HepG2 (cell line): Measurements from ENCODE around the gene EXOSC9. TPM values are rescaled to one million over a fixed set of nuclear protein-coding genes. Genes with fewer than 3 reads are reported as not detected.

Source experiments
- ATAC-seq: fragments of 200-7000 bp; cut with Tn5 transposase; 3 replicates; pipeline ENCODE4 v1.9.1; 2020; ENCODE audit warnings: mild to moderate bottlenecking, moderate library complexity
- BruUV-seq: library from RNA; stranded (reverse); fragments of 400-500 nt; replicated peaks from 2 replicates; lab custom pipeline; 2021; lab: Mats Ljungman, UMichigan
- CTCF ChIA-PET: fragments of 300-600 bp; formaldehyde crosslinking; extraction: SDS; loops from one replicate; lab custom pipeline; 2021; ENCODE audit warnings: low total read pairs, inconsistent platforms, low intra/inter-chr PET ratio; lab: Yijun Ruan, JAX
- POLR2A ChIA-PET: fragments of 350-600 bp; sonication (Branson Sonifier 250); formaldehyde crosslinking; loops from one replicate; lab custom pipeline; 2020; ENCODE audit warnings: antibody characterized with exemption, inconsistent platforms; lab: Yijun Ruan, JAX
- DNase-seq: peaks from one replicate; pipeline ENCODE4 v3.0.0-alpha.2; 2015; ENCODE audit warnings: low spot score
- FAIRE-seq: peaks from 3 replicates; lab custom pipeline; 2011; peaks lifted over from hg19 to GRCh38; lab: Jason Lieb, UNC
- H2AFZ ChIP-seq: one replicate; pipeline ENCODE4 v1.6.1; 2011; ENCODE audit warnings: low read length, inconsistent platforms
- H3K27ac ChIP-seq: fragments of 300-600 bp; 3 replicates; pipeline ENCODE4 v1.8.0; 2011; ENCODE audit warnings: mixed run types, mild to moderate bottlenecking, mixed read lengths, low read length, inconsistent platforms; ENCODE audit not compliant: insufficient read depth; ENCODE audit errors: extremely low read length
- H3K27me3 ChIP-seq, 2 experiments: fragments of 200-600 bp in 1 of 2; 2 replicates in 1 of 2; 3 replicates in 1 of 2; pipeline versions ENCODE4 v1.6.0 to v1.8.0; 2011; ENCODE audit warnings: low read length in 2 of 2, mild to moderate bottlenecking in 2 of 2, moderate library complexity in 2 of 2, inconsistent platforms in 1 of 2; ENCODE audit not compliant: insufficient read depth in 2 of 2, control insufficient read depth in 1 of 2
- H3K36me3 ChIP-seq, 2 experiments: fragments of 200-600 bp in 1 of 2; replicated peaks in 1 of 2; 2 replicates in 1 of 2; 3 replicates in 1 of 2; pipeline versions ENCODE4 v1.5.1 to v1.8.0; 2011; ENCODE audit warnings: low read length in 2 of 2, inconsistent platforms in 1 of 2; ENCODE audit not compliant: insufficient read depth in 2 of 2, control insufficient read depth in 1 of 2
- H3K4me1 ChIP-seq: 2 replicates; pipeline ENCODE4 v1.5.1; 2012; ENCODE audit warnings: low read length, inconsistent platforms; ENCODE audit not compliant: insufficient read depth
- H3K4me2 ChIP-seq: 2 replicates; pipeline ENCODE4 v1.6.0; 2011; ENCODE audit warnings: low read depth, low read length, inconsistent platforms
- H3K4me3 ChIP-seq, 3 experiments: fragments of 200-600 bp in 1 of 3; sonication (generic), shearing (Covaris generic) in 1 of 3; replicated peaks in 1 of 3; 2 replicates each; pipeline ENCODE4 v1.5.1; 2011 to 2016; ENCODE audit warnings: low read length in 3 of 3, inconsistent platforms in 2 of 3, low read depth in 2 of 3, mild to moderate bottlenecking in 2 of 3, control low read depth in 1 of 3, mixed read lengths in 1 of 3; ENCODE audit not compliant: insufficient read depth in 1 of 3
- H3K79me2 ChIP-seq: one replicate; pipeline ENCODE4 v1.6.1; 2011; ENCODE audit warnings: low read length, inconsistent platforms; ENCODE audit not compliant: insufficient read depth
- H3K9ac ChIP-seq: 2 replicates; pipeline ENCODE4 v1.6.0; 2011; ENCODE audit warnings: mild to moderate bottlenecking, low read depth, low read length, inconsistent platforms; ENCODE audit not compliant: insufficient read depth
- H3K9me3 ChIP-seq: 2 replicates; pipeline ENCODE4 v1.5.1; 2012; ENCODE audit warnings: mild to moderate bottlenecking, low read length
- H4K20me1 ChIP-seq: 2 replicates; pipeline ENCODE4 v1.6.0; 2011; ENCODE audit warnings: inconsistent platforms, mild to moderate bottlenecking, low read length, moderate library complexity; ENCODE audit not compliant: insufficient read depth
- AKNA ChIP-seq: sonication (generic); formaldehyde crosslinking; IDR thresholded peaks from 2 replicates; pipeline ENCODE4 v1.4.0; 2020; ENCODE audit warnings: missing genetic modification reagents, borderline replicate concordance
- ETS1 ChIP-seq: sonication (generic); formaldehyde crosslinking; IDR thresholded peaks from 2 replicates; pipeline ENCODE4 v1.4.0; 2020; ENCODE audit warnings: missing genetic modification reagents
- LCORL ChIP-seq, 2 experiments: fragments of 450-650 bp in 1 of 2; sonication (generic) in 1 of 2; formaldehyde crosslinking in 1 of 2; IDR thresholded peaks; 2 replicates each; pipeline versions ENCODE4 v1.5.0 to v1.6.1; 2017 to 2020; ENCODE audit warnings: antibody characterized with exemption in 1 of 2, missing genetic modification reagents in 1 of 2
- MAX ChIP-seq: IDR thresholded peaks from 2 replicates; pipeline ENCODE4 v1.6.1; 2012; ENCODE audit warnings: inconsistent platforms
- MIER2 ChIP-seq: IDR thresholded peaks from 2 replicates; pipeline ENCODE4 v1.6.1; 2016; ENCODE audit warnings: missing biosample characterization, missing genetic modification reagents
- NCOA2 ChIP-seq: sonication (generic); formaldehyde crosslinking; IDR thresholded peaks from 2 replicates; pipeline ENCODE4 v1.8.0; 2022; ENCODE audit warnings: inconsistent platforms
- NR2F1 ChIP-seq, 2 experiments: fragments of 450-650 bp in 1 of 2; formaldehyde crosslinking in 1 of 2; IDR thresholded peaks; 2 replicates each; pipeline versions ENCODE4 v1.5.0 to v1.6.1; 2016 to 2020; ENCODE audit warnings: mild to moderate bottlenecking in 1 of 2, missing compliant biosample characterization in 1 of 2, missing genetic modification reagents in 1 of 2, moderate library complexity in 1 of 2
- SATB2 ChIP-seq: sonication (generic); formaldehyde crosslinking; IDR thresholded peaks from 2 replicates; pipeline ENCODE4 v1.5.0; 2020; ENCODE audit warnings: missing genetic modification reagents
- SETDB1 ChIP-seq: sonication (generic); formaldehyde crosslinking; IDR thresholded peaks from 2 replicates; pipeline ENCODE4 v1.5.1; 2020; ENCODE audit warnings: missing genetic modification reagents, mild to moderate bottlenecking, borderline replicate concordance
- YY1 ChIP-seq: IDR thresholded peaks from 2 replicates; pipeline ENCODE4 v1.6.1; 2011; ENCODE audit warnings: low read length, low read depth, moderate library complexity, mild to moderate bottlenecking; ENCODE audit not compliant: insufficient read depth, insufficient replicate concordance
- ZBTB3 ChIP-seq: sonication (generic); formaldehyde crosslinking; IDR thresholded peaks from 2 replicates; pipeline ENCODE4 v1.4.0; 2020; ENCODE audit warnings: low read depth, mild to moderate bottlenecking, moderate library complexity, missing genetic modification reagents, borderline replicate concordance
- ZNF24 ChIP-seq: fragments of 450-650 bp; IDR thresholded peaks from 2 replicates; pipeline ENCODE4 v1.6.1; 2017; ENCODE audit warnings: antibody characterized with exemption, mild to moderate bottlenecking
- ZNF383 ChIP-seq: sonication (generic); formaldehyde crosslinking; IDR thresholded peaks from 2 replicates; pipeline ENCODE4 v1.4.0; 2020; ENCODE audit warnings: missing genetic modification reagents, mild to moderate bottlenecking, borderline replicate concordance
- ZNF589 ChIP-seq: sonication (generic); formaldehyde crosslinking; conservative IDR thresholded peaks from 2 replicates; pipeline ENCODE4 v1.8.0; 2022; ENCODE audit warnings: mild to moderate bottlenecking, moderate library complexity, missing genetic modification reagents
- ZNF674 ChIP-seq: sonication (generic); formaldehyde crosslinking; IDR thresholded peaks from 2 replicates; pipeline ENCODE4 v1.5.0; 2020; ENCODE audit warnings: low read depth, mild to moderate bottlenecking, missing genetic modification reagents
- WGBS: methylation state at CpG from one replicate; pipeline ENCODE4 v1.1.6; 2017; ENCODE audit warnings: low lambda C conversion rate; 5-methylcytosine and 5-hydroxymethylcytosine counted together
- in situ Hi-C: cut with HindIII; loops from 2 replicates; pipeline ENCODE4 v1.10.0; 2017; ENCODE audit warnings: low pct_unique_long_range_greater_than_20kb; ENCODE audit not compliant: extremely low pct_ligation_motif_present
- intact Hi-C: fragments of 100-400 bp; cut with micrococcal nuclease; formaldehyde crosslinking; loops from one replicate; pipeline ENCODE4 v1.10.0; 2022; ENCODE audit not compliant: unreplicated experiment
- polyA plus RNA-seq, 8 experiments: library from polyadenylated mRNA; depleted of rRNA in 3 of 8; stranded (reverse) in 7 of 8; unstranded in 1 of 8; fragments of >200 nt; fragmentation: Illumina TruSeq in 4 of 8; extraction: Trizol in 4 of 8; gene quantifications; 2 replicates each; pipeline versions ENCODE4 v1.2.1 to v1.2.3, GENCODE V29; 2011 to 2016; ENCODE audit warnings: low read depth in 4 of 8, missing spikeins in 1 of 8, mixed read lengths in 1 of 8; ENCODE audit not compliant: insufficient read depth in 1 of 8
- total RNA-seq, 5 experiments: library from RNA; depleted of rRNA; stranded (reverse); fragments of >200 nt; fragmentation: Illumina TruSeq; extraction: Trizol; gene quantifications; 2 replicates each; pipeline ENCODE4 v1.2.3, GENCODE V29; 2016; ENCODE audit warnings: low read depth in 1 of 5

Gene EXOSC9
- total and polyA plus RNA-seq, 2 of the 13 experiments (the other 11 are each of a cell fraction or from before 2014, with no cell fraction given) = 26.0 to 48.0 TPM

- TF ChIP-seq NCOA2 (CRISPR knock-in tag) (no peak), SATB2 (no peak), MIER2 (CRISPR knock-in tag) (no peak), ZBTB3 (CRISPR knock-in tag) (no peak), ZNF589 (no peak), MAX (no peak), LCORL (IDR thresholded peaks at IDR 0.05) (no peak), LCORL (CRISPR knock-in tag; IDR thresholded peaks at IDR 0.05) (no peak), SETDB1 (no peak), ETS1 (CRISPR knock-in tag) (no peak), YY1 (no peak)
Measured at GRCh38 chr4:121824950-121825349, 23.8 kb downstream of the EXOSC9 start (continued).

- ATAC-seq (no peak), DNase-seq (no peak)
- no peak overlapping the region for H3K4me2 ChIP-seq
- ChIA-PET POLR2A (no interaction called here), CTCF (no interaction called here)
- H2AFZ ChIP-seq = no peak overlapping the region
- no peaks in the 10 kb centered on the region for H3K9me3 ChIP-seq
- peaks cover 5% of the 10 kb centered on the region for H3K79me2 ChIP-seq
- no peaks in the 10 kb centered on the region; a peak in 1 of 5 replicates for H3K36me3 ChIP-seq
- H3K27ac ChIP-seq = no peak overlapping the region
- H3K4me1 ChIP-seq = no peaks in the 10 kb centered on the region
- intact Hi-C loops = no loop called here
- no peak overlapping the region for H3K9ac ChIP-seq
- no peaks in the 10 kb centered on the region; a peak in 2 of 5 replicates for H3K27me3 ChIP-seq
- no peaks in the 10 kb centered on the region for H4K20me1 ChIP-seq
- no peak for TF ChIP-seq ZNF383
- no peak for TF ChIP-seq NR2F1 (CRISPR knock-in tag; IDR thresholded peaks at IDR 0.05)
- TF ChIP-seq AKNA (CRISPR knock-in tag) = no peak
- no peak for TF ChIP-seq ZNF24
- no peak for TF ChIP-seq ZNF674 (CRISPR knock-in tag)
- TF ChIP-seq, all 625 proteins: peak for 0
- BruUV-seq = no TSS peak
- in situ Hi-C loops = no loop called here
- FAIRE-seq = no peak
- WGBS = 95% methylated on average over 1 of the region's 1 CpG
- H3K4me3 ChIP-seq = no peak overlapping the region
Measured at GRCh38 chr4:121827853-121828252, 26.7 kb downstream of the EXOSC9 start.
